H1 (cell line): Measurements from ENCODE around the gene SRRM4.

Experiments used
- BRCA1 ChIP-seq: IDR thresholded peaks from 2 replicates; pipeline ENCODE4 v1.6.1; 2012; ENCODE audit warnings: low read depth, low read length, improper control_type of control experiment
- FOSL1 ChIP-seq: IDR thresholded peaks from 2 replicates; pipeline ENCODE4 v1.6.1; 2011; ENCODE audit warnings: mild to moderate bottlenecking, low read depth, low read length, moderate library complexity; ENCODE audit not compliant: insufficient read depth
- POLR2A ChIP-seq, 2 experiments: IDR thresholded peaks; 1 replicate in 1 of 2; 2 replicates in 1 of 2; pipeline ENCODE4 v1.6.1; 2011; ENCODE audit warnings: low read depth in 2 of 2, low read length in 2 of 2, mild to moderate bottlenecking in 2 of 2; ENCODE audit errors: control extremely low read depth in 1 of 2
- POLR2AphosphoS5 ChIP-seq: IDR thresholded peaks from 2 replicates; pipeline ENCODE4 v1.6.1; 2011; ENCODE audit warnings: low read depth, low read length
- SIN3A ChIP-seq, 2 experiments: IDR thresholded peaks in 1 of 2; conservative IDR thresholded peaks in 1 of 2; 2 replicates each; pipeline ENCODE4 v1.6.1; 2011 to 2012; ENCODE audit warnings: low read length in 2 of 2, improper control_type of control experiment in 1 of 2, low read depth in 1 of 2, mild to moderate bottlenecking in 1 of 2
- TAF1 ChIP-seq: IDR thresholded peaks from 2 replicates; pipeline ENCODE4 v1.6.1; 2011; ENCODE audit warnings: mild to moderate bottlenecking, low read depth, low read length
- ZNF274 ChIP-seq: IDR thresholded peaks from 2 replicates; pipeline ENCODE4 v1.7.0; 2012; ENCODE audit warnings: low read length, borderline replicate concordance; ENCODE audit errors: extremely low read depth
- TF ChIP-seq, protein P1 (sequence below), 3 experiments: IDR thresholded peaks; 1 replicate in 2 of 3; 2 replicates in 1 of 3; pipeline versions ENCODE4 v1.5.1 to v1.6.1; 2011; ENCODE audit warnings: low read length in 3 of 3, mild to moderate bottlenecking in 3 of 3, inconsistent platforms in 2 of 3, low read depth in 1 of 3, moderate library complexity in 1 of 3; ENCODE audit not compliant: insufficient read depth in 1 of 3; ENCODE audit errors: control extremely low read depth in 1 of 3
- TF ChIP-seq, protein P2 (sequence below): IDR thresholded peaks from 2 replicates; pipeline ENCODE4 v1.6.1; 2012; ENCODE audit warnings: inconsistent platforms

DNA sequence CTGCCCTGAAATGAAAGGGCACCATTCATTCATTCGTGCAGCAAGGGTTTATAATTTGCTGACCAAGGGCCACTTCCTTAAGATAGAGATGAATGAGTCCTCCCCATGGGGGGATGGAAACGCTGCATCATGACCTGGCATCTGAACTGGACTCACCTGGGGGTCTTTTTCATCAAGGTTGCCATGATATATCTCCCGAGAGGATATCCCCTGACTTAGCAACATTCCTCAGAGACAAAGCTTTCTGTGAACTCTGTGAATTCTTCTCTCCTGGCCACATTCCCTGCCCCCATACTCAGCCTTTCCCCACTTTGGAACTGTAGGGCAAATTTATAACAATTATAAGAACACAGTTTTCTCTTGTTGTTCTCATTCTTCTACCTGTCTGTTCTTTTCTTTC lies 30.8 kb downstream of the SRRM4 start:
- TF ChIP-seq SIN3A (conservative IDR thresholded peaks at IDR 0.05 in 1 of 2, IDR thresholded peaks at IDR 0.05 in 1 of 2; ENCODE audit: low read depth in 1 of 2, low read length in 2 of 2) (no peak), ZNF274 (no peak), POLR2A (IDR thresholded peaks at IDR 0.05; ENCODE audit: control extremely low read depth in 1 of 2, low read depth in 2 of 2, low read length in 2 of 2) (no peak), POLR2AphosphoS5 (no peak), FOSL1 (no peak), BRCA1 (no peak), TAF1 (no peak)
- TF ChIP-seq, protein P1, sequence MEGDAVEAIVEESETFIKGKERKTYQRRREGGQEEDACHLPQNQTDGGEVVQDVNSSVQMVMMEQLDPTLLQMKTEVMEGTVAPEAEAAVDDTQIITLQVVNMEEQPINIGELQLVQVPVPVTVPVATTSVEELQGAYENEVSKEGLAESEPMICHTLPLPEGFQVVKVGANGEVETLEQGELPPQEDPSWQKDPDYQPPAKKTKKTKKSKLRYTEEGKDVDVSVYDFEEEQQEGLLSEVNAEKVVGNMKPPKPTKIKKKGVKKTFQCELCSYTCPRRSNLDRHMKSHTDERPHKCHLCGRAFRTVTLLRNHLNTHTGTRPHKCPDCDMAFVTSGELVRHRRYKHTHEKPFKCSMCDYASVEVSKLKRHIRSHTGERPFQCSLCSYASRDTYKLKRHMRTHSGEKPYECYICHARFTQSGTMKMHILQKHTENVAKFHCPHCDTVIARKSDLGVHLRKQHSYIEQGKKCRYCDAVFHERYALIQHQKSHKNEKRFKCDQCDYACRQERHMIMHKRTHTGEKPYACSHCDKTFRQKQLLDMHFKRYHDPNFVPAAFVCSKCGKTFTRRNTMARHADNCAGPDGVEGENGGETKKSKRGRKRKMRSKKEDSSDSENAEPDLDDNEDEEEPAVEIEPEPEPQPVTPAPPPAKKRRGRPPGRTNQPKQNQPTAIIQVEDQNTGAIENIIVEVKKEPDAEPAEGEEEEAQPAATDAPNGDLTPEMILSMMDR (IDR thresholded peaks at IDR 0.05; ENCODE audit: control extremely low read depth in 1 of 3, insufficient read depth in 1 of 3, low read depth in 1 of 3, low read length in 3 of 3) = no peak
- TF ChIP-seq, protein P2, sequence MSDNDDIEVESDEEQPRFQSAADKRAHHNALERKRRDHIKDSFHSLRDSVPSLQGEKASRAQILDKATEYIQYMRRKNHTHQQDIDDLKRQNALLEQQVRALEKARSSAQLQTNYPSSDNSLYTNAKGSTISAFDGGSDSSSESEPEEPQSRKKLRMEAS = no peak
